Measurements from ENCODE around the gene GIMAP1. TPM values are rescaled to one million over a fixed set of nuclear protein-coding genes. Genes with fewer than 3 reads are reported as not detected.
A peak's percentile ranks its signal among the peaks of the same experiment; 100 is the strongest.

The GIMAP1 gene
- total RNA-seq, 4 donors from 2014 or later = 6.6 to 13.0 (median 8.5) TPM

DNA sequence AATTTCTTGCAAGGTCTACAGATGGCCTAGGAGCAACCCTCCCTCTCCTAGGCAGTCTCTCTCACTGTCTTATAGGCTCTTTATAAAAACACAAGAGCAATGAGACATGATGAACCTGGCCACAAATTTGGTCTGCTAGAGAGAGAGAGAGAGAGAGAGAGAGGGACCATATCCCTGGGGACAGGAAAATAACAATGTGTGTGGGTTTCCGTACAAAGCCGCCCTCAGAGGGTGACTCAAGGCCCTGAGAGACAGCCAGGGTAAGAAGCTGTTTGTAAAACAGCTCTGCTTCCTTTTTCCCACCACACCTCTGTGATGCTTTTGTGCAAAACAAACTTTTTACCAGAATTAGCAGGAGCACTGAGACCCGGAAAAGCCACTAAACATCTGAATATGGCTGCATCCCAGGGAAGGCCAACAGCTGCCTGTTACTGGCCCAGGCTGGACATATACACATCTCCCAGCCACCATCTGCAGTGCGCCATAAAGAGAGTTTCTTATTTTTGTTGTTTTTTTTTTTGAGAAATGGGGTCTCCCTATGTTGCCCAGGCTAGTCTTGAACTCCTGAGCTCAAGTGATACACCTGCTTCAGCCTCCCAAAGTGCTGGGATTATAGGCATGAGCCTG is 39.2 kb downstream of the GIMAP1 start:
- no peak for DNase-seq (ENCODE audit: extremely low spot score)
- no peaks in the 10 kb centered on the region for H3K27me3 ChIP-seq
- no peak overlapping the region for H3K4me3 ChIP-seq
- intact Hi-C loops (cut with DNase I) = loop anchor here (2.0 kb wide), 1 partner anchor 305 kb away; the partner anchor contains the start of gene GIMAP8
- TF ChIP-seq POLR2A (IDR thresholded peaks at IDR 0.05; ENCODE audit: low read depth) (no peak), EP300 (IDR thresholded peaks at IDR 0.05) (no peak)
- TF ChIP-seq, protein P1, sequence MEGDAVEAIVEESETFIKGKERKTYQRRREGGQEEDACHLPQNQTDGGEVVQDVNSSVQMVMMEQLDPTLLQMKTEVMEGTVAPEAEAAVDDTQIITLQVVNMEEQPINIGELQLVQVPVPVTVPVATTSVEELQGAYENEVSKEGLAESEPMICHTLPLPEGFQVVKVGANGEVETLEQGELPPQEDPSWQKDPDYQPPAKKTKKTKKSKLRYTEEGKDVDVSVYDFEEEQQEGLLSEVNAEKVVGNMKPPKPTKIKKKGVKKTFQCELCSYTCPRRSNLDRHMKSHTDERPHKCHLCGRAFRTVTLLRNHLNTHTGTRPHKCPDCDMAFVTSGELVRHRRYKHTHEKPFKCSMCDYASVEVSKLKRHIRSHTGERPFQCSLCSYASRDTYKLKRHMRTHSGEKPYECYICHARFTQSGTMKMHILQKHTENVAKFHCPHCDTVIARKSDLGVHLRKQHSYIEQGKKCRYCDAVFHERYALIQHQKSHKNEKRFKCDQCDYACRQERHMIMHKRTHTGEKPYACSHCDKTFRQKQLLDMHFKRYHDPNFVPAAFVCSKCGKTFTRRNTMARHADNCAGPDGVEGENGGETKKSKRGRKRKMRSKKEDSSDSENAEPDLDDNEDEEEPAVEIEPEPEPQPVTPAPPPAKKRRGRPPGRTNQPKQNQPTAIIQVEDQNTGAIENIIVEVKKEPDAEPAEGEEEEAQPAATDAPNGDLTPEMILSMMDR (IDR thresholded peaks at IDR 0.05) = no peak
- no peaks in the 10 kb centered on the region for H3K9me3 ChIP-seq
- H3K27ac ChIP-seq (replicated peaks in 1 of 4) = peak overlapping the region in 3 of 4 donors; percentile 28 to 54 (median 40)
- WGBS = 75% methylated on average over 4 of the region's 4 CpGs
- peaks cover 4 to 27% (median 25%) of the 10 kb centered on the region in 4 donors for H3K4me1 ChIP-seq
- H3K36me3 ChIP-seq = no peaks in the 10 kb centered on the region

DNA sequence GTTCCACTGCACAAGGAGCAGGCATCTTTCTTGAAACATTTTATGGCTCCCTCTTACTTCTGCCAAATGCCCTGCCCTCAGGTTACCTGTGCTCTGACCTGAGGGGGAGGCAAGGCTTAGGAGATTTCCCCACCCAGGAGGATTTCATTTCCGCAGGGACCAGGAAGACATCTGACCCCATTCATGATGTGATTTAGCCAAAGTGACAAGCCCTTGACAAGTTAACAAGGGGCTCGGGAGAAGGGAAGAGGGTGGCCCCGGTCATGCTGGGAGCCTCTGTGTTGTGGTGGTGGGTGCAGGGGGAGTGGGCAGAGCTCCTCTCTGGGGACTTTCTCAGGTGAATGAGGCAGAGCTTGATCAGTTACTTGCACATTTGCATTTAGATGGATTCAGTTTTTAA is 39.8 kb downstream of the GIMAP1 start:
- Histone ChIP-seq H3K9me3 (no peaks in the 10 kb centered on the region), H3K4me1 (peaks cover 4 to 27% (median 25%) of the 10 kb centered on the region in 4 donors), H3K27ac (replicated peaks in 1 of 4) (peak overlapping the region in 3 of 4 donors; percentile 28 to 54 (median 40)), H3K36me3 (no peaks in the 10 kb centered on the region), H3K27me3 (no peaks in the 10 kb centered on the region), H3K4me3 (no peak overlapping the region)
- 88% methylated on average over 3 of the region's 3 CpGs for WGBS
- TF ChIP-seq POLR2A (IDR thresholded peaks at IDR 0.05; ENCODE audit: low read depth) = no peak
- TF ChIP-seq, protein P1 (IDR thresholded peaks at IDR 0.05) = no peak
- no peak for TF ChIP-seq EP300 (IDR thresholded peaks at IDR 0.05)
- TF ChIP-seq POLR2AphosphoS5 (IDR thresholded peaks at IDR 0.05) = no peak
- no peak for DNase-seq (ENCODE audit: extremely low spot score)
- intact Hi-C loops (cut with DNase I) = loop anchor here (2.0 kb wide), 1 partner anchor 305 kb away; the partner anchor contains the start of gene GIMAP8

DNA sequence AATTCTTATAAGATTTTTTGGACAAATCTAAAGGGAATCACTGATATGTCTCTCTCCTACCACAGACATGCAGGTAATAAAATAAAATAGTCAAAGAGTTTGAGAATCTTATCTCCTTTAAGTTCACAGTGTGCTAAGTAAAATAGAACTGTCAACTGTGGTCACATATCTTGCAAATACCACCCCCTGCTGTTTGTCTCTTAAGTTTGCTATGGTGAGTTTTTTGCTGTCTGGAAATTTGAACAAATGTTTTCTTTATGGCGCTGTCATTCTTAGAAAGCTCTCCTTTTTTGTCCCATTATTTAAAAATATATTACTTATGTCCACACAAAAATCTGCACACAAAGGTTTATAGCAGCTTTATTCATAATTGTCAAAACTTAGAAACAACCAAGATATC is 40.4 kb downstream of the GIMAP1 start:
- intact Hi-C loops (cut with DNase I) = loop anchor here (2.0 kb wide), 1 partner anchor 306 kb away; the partner anchor contains the start of gene GIMAP8
- no peaks in the 10 kb centered on the region for H3K27me3 ChIP-seq
- peaks cover 4 to 27% (median 21%) of the 10 kb centered on the region in 4 donors for H3K4me1 ChIP-seq
- no peak overlapping the region for H3K27ac ChIP-seq (replicated peaks in 1 of 4)
- TF ChIP-seq POLR2A (IDR thresholded peaks at IDR 0.05; ENCODE audit: low read depth) = no peak
- TF ChIP-seq, protein P1 (IDR thresholded peaks at IDR 0.05) = peak; percentile 31 to 43 (median 34)
- DNase-seq (ENCODE audit: extremely low spot score) = no peak
- no peaks in the 10 kb centered on the region for H3K36me3 ChIP-seq
- WGBS = 41% methylated on average over 1 of the region's 1 CpG
- H3K9me3 ChIP-seq = no peaks in the 10 kb centered on the region
- H3K4me3 ChIP-seq = no peak overlapping the region

DNA sequence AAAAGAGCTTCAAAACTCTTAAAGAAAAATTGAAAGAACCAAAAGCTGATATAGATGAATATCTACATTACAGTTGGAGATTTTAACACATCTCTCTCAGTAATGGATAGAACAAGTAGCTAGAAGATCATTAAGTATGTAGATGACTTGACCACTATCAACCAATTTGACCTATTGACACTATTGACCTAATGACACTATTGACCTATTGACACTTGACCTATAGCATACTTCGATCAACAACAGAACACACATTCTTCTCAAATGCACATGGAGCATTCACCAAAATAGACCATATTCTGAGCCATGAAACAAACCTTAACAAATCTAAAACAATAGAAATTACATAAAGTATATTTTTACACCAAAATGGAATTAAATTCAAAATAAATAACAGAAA is 43.1 kb downstream of the GIMAP1 start:
- no peaks in the 10 kb centered on the region for H3K9me3 ChIP-seq
- TF ChIP-seq, protein P1 (IDR thresholded peaks at IDR 0.05) = no peak
- TF ChIP-seq EP300 (IDR thresholded peaks at IDR 0.05) (no peak), POLR2A (IDR thresholded peaks at IDR 0.05; ENCODE audit: low read depth) (no peak), POLR2AphosphoS5 (IDR thresholded peaks at IDR 0.05) (no peak)
- H3K27me3 ChIP-seq = no peaks in the 10 kb centered on the region
- WGBS = 76% methylated on average over 1 of the region's 1 CpG
- H3K36me3 ChIP-seq = no peaks in the 10 kb centered on the region
- no peak for DNase-seq (ENCODE audit: extremely low spot score)
- intact Hi-C loops (cut with DNase I) = no loop called here
- H3K4me3 ChIP-seq = no peak overlapping the region
- no peak overlapping the region for H3K27ac ChIP-seq (replicated peaks in 1 of 4)
- peaks cover 0 to 15% (median 12%) of the 10 kb centered on the region in 4 donors for H3K4me1 ChIP-seq

DNA sequence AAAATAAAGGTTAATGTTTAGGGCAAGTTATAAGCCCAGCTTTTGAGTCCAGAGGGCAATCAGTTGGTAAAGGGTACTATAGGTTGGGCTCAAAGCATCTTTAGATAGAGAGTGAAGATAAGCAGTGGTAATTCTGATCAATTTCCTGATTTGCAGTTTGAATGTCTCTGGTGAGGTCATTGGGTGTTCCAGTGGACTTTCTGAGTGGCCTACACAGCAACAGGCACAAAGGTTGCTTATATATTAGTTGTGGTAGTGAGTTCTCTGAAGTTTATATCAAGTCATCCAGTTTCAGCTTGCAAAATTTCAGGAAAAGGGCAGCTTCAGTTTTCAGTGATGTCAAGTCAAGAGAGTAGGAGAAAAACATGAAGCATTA is 49.9 kb downstream of the GIMAP1 start:
- no peak for TF ChIP-seq POLR2A (IDR thresholded peaks at IDR 0.05; ENCODE audit: low read depth)
- TF ChIP-seq POLR2AphosphoS5 (IDR thresholded peaks at IDR 0.05) = no peak
- TF ChIP-seq, protein P1 (IDR thresholded peaks at IDR 0.05) = no peak
- no peak for TF ChIP-seq EP300 (IDR thresholded peaks at IDR 0.05)
- intact Hi-C loops (cut with DNase I) = no loop called here
- no peak for DNase-seq (ENCODE audit: extremely low spot score)
- no peaks in the 10 kb centered on the region for H3K4me1 ChIP-seq
- no peak overlapping the region for H3K4me3 ChIP-seq
- H3K27me3 ChIP-seq = no peaks in the 10 kb centered on the region
- no peaks in the 10 kb centered on the region for H3K36me3 ChIP-seq
- no peaks in the 10 kb centered on the region for H3K9me3 ChIP-seq
- H3K27ac ChIP-seq (replicated peaks in 1 of 4) = no peak overlapping the region
